Measurements from ENCODE around the gene RPS24.
A peak's percentile ranks its signal among the peaks of the same experiment; 100 is the strongest.
"Not testable (repeated sequence)": the region's sequence is repeated elsewhere in the genome, so short reads cannot be mapped to it uniquely, and the experiment has no call there.

RPS24 gene

DNA sequence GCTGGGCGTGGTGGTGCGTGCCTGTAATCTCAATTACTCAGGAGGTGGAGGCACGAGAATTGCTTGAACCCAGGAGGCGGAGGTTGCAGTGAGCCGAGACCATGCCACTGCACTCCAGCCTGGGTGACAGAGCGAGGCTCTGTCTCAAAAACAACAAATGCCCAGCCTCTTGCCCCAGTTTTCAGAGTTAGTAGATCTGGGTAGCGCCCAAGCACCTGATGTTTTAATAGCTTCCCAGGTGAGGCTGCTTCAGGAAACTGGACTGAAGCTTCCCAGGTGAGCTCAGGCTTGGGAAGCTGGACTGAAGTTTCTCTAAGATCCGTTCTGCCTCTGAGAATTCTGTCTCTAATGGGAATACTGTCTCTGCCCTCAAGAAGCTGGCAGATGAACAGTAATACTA lies 12.2 kb downstream of the RPS24 start:
- DNase-seq, result no peak

DNA sequence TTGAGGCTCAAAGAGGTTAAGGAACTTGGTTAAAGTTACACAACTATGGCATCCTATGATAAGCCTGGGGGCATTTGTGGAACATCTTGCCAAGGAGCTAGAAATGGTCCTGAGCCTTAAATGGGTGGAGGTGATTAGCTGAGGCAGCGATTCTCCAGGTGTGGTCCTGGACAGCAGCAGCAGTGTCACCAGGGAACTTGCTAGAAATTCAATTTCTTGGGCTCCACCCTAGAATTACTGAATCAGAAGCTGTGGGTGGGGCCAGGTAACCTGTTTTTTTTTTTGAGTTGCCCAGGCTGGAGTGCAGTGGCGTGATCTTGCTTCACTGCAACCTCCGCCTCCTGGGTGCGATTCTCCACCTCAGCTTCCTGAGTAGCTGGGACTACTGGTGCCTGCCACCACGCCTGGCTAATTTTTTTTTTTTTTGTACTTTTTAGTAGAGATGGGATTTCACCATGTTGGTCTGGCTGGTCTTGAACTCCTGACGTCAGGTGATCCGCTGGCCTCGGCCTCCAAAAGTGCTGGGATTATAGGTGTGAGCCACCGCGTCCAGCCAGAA lies 13.1 kb downstream of the RPS24 start:
- DNase-seq, result no peak

DNA sequence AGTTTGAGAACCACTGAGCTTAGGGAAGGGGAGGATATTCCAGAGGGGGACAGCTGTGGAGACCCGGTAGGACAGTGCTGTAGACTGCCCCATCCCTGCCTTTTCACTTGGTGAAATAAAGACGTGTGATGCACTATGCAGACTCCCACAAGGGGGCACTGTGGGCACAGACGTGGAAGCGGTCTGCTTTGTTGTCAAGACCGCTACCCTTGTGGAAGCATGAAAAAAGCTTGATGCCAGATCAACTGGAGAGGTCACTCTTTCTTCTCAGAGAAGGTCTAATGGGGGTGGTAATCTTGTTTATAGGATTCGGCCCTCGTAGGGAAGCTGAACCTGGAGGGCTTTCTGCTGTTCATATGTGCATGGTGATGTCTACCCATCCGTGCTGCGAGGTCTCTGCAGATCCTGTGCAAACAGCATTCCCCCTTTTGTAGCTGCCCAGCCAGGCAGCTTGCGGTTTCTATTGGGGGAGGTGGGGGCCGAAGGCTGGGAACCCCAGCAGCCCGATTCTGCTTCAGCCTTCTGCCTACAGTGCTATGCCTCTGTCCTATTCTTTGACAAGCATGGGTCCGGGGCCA lies 13.7 kb downstream of the RPS24 start:
- DNase-seq, result peak; percentile 70

DNA sequence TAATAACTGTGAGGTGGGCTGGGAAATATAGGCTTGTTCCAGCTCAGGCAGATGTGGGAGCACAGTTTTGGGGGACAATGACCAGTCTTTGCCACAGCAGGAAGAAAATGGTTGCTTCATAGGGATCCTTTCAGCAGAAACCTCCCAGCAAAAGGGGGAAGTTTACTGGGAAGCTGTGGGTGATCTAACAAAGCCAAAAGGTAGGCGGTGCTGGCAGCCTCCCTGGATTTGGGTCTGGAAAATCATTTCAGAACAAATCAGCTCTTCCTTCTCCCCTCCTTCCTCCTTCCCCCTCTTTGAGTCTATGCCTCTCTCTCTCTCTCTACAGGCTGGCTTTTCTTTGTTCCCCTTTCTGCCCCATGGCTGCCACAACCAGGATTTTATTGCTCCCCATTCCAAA lies 16.2 kb downstream of the RPS24 start:
- no peak for DNase-seq

- DNase-seq, result no peak
Measured at GRCh38 chr10:78053211-78053868, 19.7 kb downstream of the RPS24 start.

DNA sequence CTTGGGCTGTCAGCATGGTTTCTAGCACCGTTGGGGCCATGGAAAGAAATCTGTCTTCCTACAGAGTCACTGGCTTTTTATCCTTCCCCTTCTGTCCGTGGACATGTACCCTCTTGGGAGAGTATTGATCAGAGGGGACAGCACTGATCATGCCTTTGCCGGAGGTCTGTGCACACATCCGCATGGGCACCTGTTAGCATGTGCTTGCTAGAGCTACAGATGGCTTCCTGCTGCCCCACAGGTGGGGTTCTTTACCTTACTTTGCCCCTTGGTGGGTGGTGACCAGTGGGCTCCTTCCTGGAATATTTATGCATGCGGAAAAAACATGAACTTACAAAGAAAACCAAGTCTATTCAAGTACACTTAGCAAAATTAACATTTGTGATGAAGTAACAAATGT lies 24.9 kb downstream of the RPS24 start:
- DNase-seq, result no peak

DNA sequence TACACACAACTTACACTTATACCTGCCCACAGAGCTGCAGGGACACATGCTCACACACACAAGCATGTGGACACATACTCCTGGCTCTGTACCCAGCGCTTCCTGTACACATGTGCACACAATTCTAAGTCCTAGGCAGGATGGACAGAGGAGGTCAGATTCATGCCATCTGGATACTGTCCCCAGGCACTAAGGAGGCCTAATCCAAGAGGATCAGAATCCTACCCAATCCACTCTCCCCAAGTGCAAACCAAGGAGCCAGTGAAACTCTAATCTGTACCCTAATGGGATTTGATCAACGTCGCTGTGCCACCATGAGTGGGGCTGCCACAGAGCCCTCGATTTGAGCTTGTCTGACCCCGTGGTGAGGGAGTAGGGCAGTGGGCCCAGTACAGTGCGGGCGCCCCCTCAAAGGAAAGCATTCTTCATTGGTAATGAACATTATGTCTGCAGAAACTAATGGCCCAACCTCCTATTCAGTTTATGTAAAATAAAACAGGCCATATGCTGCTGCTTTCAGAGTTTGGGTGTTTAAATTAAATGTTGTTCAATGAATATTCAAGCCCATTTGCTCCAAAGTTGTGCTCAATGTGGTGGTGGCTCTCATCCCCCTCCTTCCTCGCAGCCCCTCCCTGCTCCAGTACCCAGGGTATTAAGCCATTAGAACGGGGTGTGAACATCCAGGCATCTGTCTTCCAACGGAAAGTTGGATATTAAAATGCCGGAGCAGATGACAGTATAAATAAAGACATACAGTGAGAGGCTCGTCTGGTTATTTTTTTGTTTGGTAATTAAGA lies 26.4 kb downstream of the RPS24 start:
- no peak for DNase-seq

- no peak for DNase-seq
Measured at GRCh38 chr10:78062296-78062695, 28.6 kb downstream of the RPS24 start.

DNA sequence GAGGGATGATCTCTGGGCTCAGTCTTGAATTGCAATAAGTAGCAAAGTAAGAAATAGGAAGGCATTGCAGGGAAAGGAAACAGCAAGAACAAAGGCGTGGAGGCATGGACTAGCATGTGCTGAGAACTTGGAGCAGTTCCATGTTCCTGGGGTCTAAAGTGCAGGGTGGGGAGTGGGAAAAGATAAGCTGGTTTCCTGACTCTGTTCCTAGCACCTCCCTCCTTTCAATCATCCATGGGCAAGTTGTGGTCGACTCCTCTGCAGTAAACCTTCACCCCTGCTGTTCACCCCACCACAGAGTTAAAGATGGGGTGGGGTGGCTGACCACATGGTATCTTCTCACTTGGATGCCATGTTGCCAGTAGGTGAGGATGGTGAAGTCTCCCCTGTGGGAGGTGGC lies 29.6 kb downstream of the RPS24 start:
- no peak for DNase-seq

- DNase-seq, result not testable (repeated sequence)
Measured at GRCh38 chr10:78064919-78065318, 31.3 kb downstream of the RPS24 start.

GRCh38 chr10:78065611-78066010 lies 31.9 kb downstream of the RPS24 start:
- no peak for DNase-seq

DNA sequence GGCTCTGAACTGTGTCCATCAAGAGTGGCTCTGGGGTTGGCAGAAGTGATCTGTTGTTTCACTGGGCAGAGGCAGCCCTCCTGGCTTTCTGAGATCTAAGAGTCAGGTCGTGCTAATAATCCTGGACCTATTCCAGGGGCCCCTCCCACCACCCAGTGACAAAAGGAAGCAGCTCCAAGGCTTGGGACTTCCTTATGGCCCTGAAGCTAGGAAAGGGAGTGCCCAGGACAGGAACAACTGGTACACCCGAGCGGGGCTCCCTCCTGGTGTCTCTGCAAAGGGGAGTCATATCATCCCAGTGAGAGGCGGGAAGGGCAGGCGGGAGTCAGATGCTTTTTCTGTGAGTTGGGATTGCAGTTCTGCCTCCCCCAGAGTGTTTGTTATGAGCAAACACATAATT lies 32.3 kb downstream of the RPS24 start:
- DNase-seq, result no peak

- no peak for DNase-seq
Measured at GRCh38 chr10:78066728-78067430, 33.2 kb downstream of the RPS24 start.

- DNase-seq, result no peak
Measured at GRCh38 chr10:78069151-78069550, 35.5 kb downstream of the RPS24 start.

GRCh38 chr10:78070064-78070463 lies 36.4 kb downstream of the RPS24 start:
- DNase-seq, result not testable (repeated sequence)

GRCh38 chr10:78070726-78071125 lies 37.1 kb downstream of the RPS24 start:
- DNase-seq, result no peak

GRCh38 chr10:78071140-78071856 lies 37.6 kb downstream of the RPS24 start:
- DNase-seq, result no peak

- DNase-seq, result no peak
Measured at GRCh38 chr10:78071857-78072179, 38.2 kb downstream of the RPS24 start.

GRCh38 chr10:78072504-78072903 lies 38.8 kb downstream of the RPS24 start:
- DNase-seq, result no peak

- DNase-seq, result not testable (repeated sequence)
Measured at GRCh38 chr10:78075806-78076205, 42.1 kb downstream of the RPS24 start.

GRCh38 chr10:78078539-78079330 lies 45.1 kb downstream of the RPS24 start:
- no peak for DNase-seq
